Prostate gland (tissue), 2 donors: ENCODE measurements around the gene PSMD14.

ENCODE experiments used
- POLR2A ChIP-seq: fragments of 450-650 bp; IDR thresholded peaks from one replicate; pipeline ENCODE4 v1.6.1; 2016; ENCODE audit warnings: antibody characterized with exemption, mild to moderate bottlenecking
- POLR2AphosphoS5 ChIP-seq: sonication (generic); formaldehyde crosslinking; IDR thresholded peaks from one replicate; pipeline ENCODE4 v1.6.1; 2017; ENCODE audit warnings: antibody characterized with exemption
- TF ChIP-seq, protein P1 (sequence below), 4 experiments: fragments of 200-600 bp in 2 of 4; fragments of 450-650 bp in 2 of 4; sonication (generic) in 2 of 4; IDR thresholded peaks; 1 replicate in 3 of 4; 2 replicates in 1 of 4; pipeline ENCODE4 v1.5.1; 2016 to 2019; ENCODE audit warnings: antibody characterized with exemption in 4 of 4, mild to moderate bottlenecking in 2 of 4, moderate library complexity in 2 of 4

DNA sequence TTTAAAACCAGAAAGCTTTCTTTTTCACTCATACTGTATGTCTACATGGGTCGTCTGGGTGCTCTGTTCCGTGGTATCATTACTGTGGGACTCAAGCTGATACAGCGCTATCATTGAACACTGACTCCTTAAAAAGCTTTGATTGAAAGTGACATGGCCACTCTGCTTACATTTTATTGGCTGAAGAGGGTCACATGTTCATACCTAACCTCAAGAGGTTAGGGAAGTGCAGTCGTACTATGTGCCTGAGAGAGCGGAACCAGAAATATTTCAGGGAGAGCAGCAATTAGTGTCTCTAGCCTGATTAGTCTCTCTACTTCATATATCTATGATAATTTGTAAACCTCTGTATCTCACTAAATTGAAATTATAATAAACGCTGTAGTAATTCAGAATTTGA, 43.5 kb downstream of the PSMD14 start:
- TF ChIP-seq POLR2AphosphoS5 (no peak), POLR2A (no peak)
- TF ChIP-seq, protein P1, sequence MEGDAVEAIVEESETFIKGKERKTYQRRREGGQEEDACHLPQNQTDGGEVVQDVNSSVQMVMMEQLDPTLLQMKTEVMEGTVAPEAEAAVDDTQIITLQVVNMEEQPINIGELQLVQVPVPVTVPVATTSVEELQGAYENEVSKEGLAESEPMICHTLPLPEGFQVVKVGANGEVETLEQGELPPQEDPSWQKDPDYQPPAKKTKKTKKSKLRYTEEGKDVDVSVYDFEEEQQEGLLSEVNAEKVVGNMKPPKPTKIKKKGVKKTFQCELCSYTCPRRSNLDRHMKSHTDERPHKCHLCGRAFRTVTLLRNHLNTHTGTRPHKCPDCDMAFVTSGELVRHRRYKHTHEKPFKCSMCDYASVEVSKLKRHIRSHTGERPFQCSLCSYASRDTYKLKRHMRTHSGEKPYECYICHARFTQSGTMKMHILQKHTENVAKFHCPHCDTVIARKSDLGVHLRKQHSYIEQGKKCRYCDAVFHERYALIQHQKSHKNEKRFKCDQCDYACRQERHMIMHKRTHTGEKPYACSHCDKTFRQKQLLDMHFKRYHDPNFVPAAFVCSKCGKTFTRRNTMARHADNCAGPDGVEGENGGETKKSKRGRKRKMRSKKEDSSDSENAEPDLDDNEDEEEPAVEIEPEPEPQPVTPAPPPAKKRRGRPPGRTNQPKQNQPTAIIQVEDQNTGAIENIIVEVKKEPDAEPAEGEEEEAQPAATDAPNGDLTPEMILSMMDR (IDR thresholded peaks at IDR 0.05) = no peak
